Muscle layer of colon (tissue), 2 donors: ENCODE results near the gene ACOXL.

Source experiments
- H3K27ac ChIP-seq: one replicate; pipeline ENCODE4 v1.7.0; 2013; ENCODE audit warnings: low read depth, mild to moderate bottlenecking, low read length, moderate library complexity
- H3K27me3 ChIP-seq, 2 donors: one replicate each; pipeline ENCODE4 v1.7.0; 2013; ENCODE audit warnings: low read length in 2 of 2, mild to moderate bottlenecking in 2 of 2; ENCODE audit not compliant: insufficient read depth in 2 of 2, control insufficient read depth in 1 of 2
- H3K36me3 ChIP-seq: one replicate; pipeline ENCODE4 v1.7.0; 2013; ENCODE audit warnings: mild to moderate bottlenecking, low read length; ENCODE audit not compliant: insufficient read depth
- H3K4me1 ChIP-seq: one replicate; pipeline ENCODE4 v1.7.0; 2013; ENCODE audit warnings: mild to moderate bottlenecking, low read length; ENCODE audit not compliant: insufficient read depth
- H3K4me3 ChIP-seq, 2 donors: one replicate each; pipeline ENCODE4 v1.7.0; 2013; ENCODE audit warnings: low read length in 2 of 2, low read depth in 1 of 2, mild to moderate bottlenecking in 1 of 2, moderate library complexity in 1 of 2
- H3K9ac ChIP-seq: one replicate; pipeline ENCODE4 v1.7.0; 2013; ENCODE audit warnings: low read length
- H3K9me3 ChIP-seq: one replicate; pipeline ENCODE4 v1.7.0; 2013; ENCODE audit warnings: mild to moderate bottlenecking, low read length
- donor health status: abdominal sarcoma.
- donor health status: Adenocarcinoma of cecum.

Gene ACOXL

GRCh38 chr2:110874453-110875383 lies 142.3 kb downstream of the ACOXL start:
- H3K9ac ChIP-seq: no peak overlapping the region
- no peaks in the 10 kb centered on the region for H3K9me3 ChIP-seq
- no peaks in the 10 kb centered on the region for H3K27me3 ChIP-seq
- H3K36me3 ChIP-seq: no peaks in the 10 kb centered on the region
- no peak overlapping the region for H3K4me3 ChIP-seq
- no peaks in the 10 kb centered on the region for H3K4me1 ChIP-seq
- H3K27ac ChIP-seq: no peak overlapping the region

GRCh38 chr2:110875384-110875725 lies 143.0 kb downstream of the ACOXL start:
- H3K4me1 ChIP-seq: no peaks in the 10 kb centered on the region
- no peak overlapping the region for H3K4me3 ChIP-seq
- H3K27ac ChIP-seq: no peak overlapping the region
- H3K9ac ChIP-seq: no peak overlapping the region
- H3K27me3 ChIP-seq: no peaks in the 10 kb centered on the region
- no peaks in the 10 kb centered on the region for H3K36me3 ChIP-seq
- H3K9me3 ChIP-seq: no peaks in the 10 kb centered on the region

- no peaks in the 10 kb centered on the region for H3K4me1 ChIP-seq
- H3K4me3 ChIP-seq: no peak overlapping the region
- H3K27ac ChIP-seq: no peak overlapping the region
- H3K27me3 ChIP-seq: no peaks in the 10 kb centered on the region
- no peaks in the 10 kb centered on the region for H3K36me3 ChIP-seq
- H3K9ac ChIP-seq: no peak overlapping the region
- H3K9me3 ChIP-seq: no peaks in the 10 kb centered on the region
Observed at GRCh38 chr2:110876167-110876999, 144.0 kb downstream of the ACOXL start.

GRCh38 chr2:110877031-110877827 lies 144.9 kb downstream of the ACOXL start:
- no peaks in the 10 kb centered on the region for H3K9me3 ChIP-seq
- H3K4me1 ChIP-seq: no peaks in the 10 kb centered on the region
- H3K9ac ChIP-seq: no peak overlapping the region
- H3K4me3 ChIP-seq: no peak overlapping the region
- H3K27ac ChIP-seq: no peak overlapping the region
- no peaks in the 10 kb centered on the region for H3K36me3 ChIP-seq
- no peaks in the 10 kb centered on the region for H3K27me3 ChIP-seq

- no peaks in the 10 kb centered on the region for H3K36me3 ChIP-seq
- no peak overlapping the region for H3K4me3 ChIP-seq
- H3K27ac ChIP-seq: no peak overlapping the region
- H3K9ac ChIP-seq: no peak overlapping the region
- H3K4me1 ChIP-seq: no peaks in the 10 kb centered on the region
- H3K9me3 ChIP-seq: no peaks in the 10 kb centered on the region
- H3K27me3 ChIP-seq: no peaks in the 10 kb centered on the region
Observed at GRCh38 chr2:110878150-110878549, 145.8 kb downstream of the ACOXL start.

GRCh38 chr2:110881908-110882307 lies 149.5 kb downstream of the ACOXL start:
- Histone ChIP-seq H3K4me1 (no peaks in the 10 kb centered on the region), H3K36me3 (no peaks in the 10 kb centered on the region), H3K27me3 (no peaks in the 10 kb centered on the region), H3K27ac (no peak overlapping the region), H3K4me3 (no peak overlapping the region), H3K9me3 (no peaks in the 10 kb centered on the region), H3K9ac (no peak overlapping the region)

GRCh38 chr2:110883406-110883805 lies 151.0 kb downstream of the ACOXL start:
- Histone ChIP-seq H3K27me3 (no peaks in the 10 kb centered on the region), H3K36me3 (no peaks in the 10 kb centered on the region), H3K9me3 (no peaks in the 10 kb centered on the region), H3K9ac (no peak overlapping the region), H3K27ac (no peak overlapping the region), H3K4me1 (no peaks in the 10 kb centered on the region), H3K4me3 (no peak overlapping the region)

- Histone ChIP-seq H3K4me3 (no peak overlapping the region), H3K9ac (no peak overlapping the region), H3K27ac (no peak overlapping the region), H3K36me3 (no peaks in the 10 kb centered on the region), H3K9me3 (no peaks in the 10 kb centered on the region), H3K4me1 (no peaks in the 10 kb centered on the region), H3K27me3 (no peaks in the 10 kb centered on the region)
Observed at GRCh38 chr2:110885256-110885655, 152.9 kb downstream of the ACOXL start.

- no peaks in the 10 kb centered on the region for H3K9me3 ChIP-seq
Observed at GRCh38 chr2:110886826-110887573, 154.6 kb downstream of the ACOXL start.

GRCh38 chr2:110888411-110888810 lies 156.0 kb downstream of the ACOXL start:
- no peak overlapping the region for H3K9ac ChIP-seq
- H3K27me3 ChIP-seq: no peaks in the 10 kb centered on the region
- H3K4me1 ChIP-seq: no peaks in the 10 kb centered on the region
- H3K9me3 ChIP-seq: no peaks in the 10 kb centered on the region
- H3K4me3 ChIP-seq: no peak overlapping the region
- H3K27ac ChIP-seq: no peak overlapping the region
- no peaks in the 10 kb centered on the region for H3K36me3 ChIP-seq

More at GRCh38 chr2:110886826-110887573, 154.6 kb downstream of the ACOXL start:
- no peaks in the 10 kb centered on the region for H3K27me3 ChIP-seq
- no peak overlapping the region for H3K9ac ChIP-seq
- H3K27ac ChIP-seq: no peak overlapping the region
- H3K4me1 ChIP-seq: no peaks in the 10 kb centered on the region
- no peak overlapping the region for H3K4me3 ChIP-seq
- H3K36me3 ChIP-seq: no peaks in the 10 kb centered on the region
